CD4-positive, alpha-beta T cell treated with Interleukin-2 at 100 ng/mL for 4 hours (primary cell): ENCODE results near the gene EHMT2.
A peak's percentile ranks its signal among the peaks of the same experiment; 100 is the strongest.

Experiments
- DNase-seq: peaks from one replicate; pipeline ENCODE4 v3.0.0-alpha.2; 2020; ENCODE audit warnings: low spot score

EHMT2 gene

GRCh38 chr6:31888276-31889258 lies 8.9 kb downstream of the EHMT2 start:
- DNase-seq: peak; percentile 46

DNA sequence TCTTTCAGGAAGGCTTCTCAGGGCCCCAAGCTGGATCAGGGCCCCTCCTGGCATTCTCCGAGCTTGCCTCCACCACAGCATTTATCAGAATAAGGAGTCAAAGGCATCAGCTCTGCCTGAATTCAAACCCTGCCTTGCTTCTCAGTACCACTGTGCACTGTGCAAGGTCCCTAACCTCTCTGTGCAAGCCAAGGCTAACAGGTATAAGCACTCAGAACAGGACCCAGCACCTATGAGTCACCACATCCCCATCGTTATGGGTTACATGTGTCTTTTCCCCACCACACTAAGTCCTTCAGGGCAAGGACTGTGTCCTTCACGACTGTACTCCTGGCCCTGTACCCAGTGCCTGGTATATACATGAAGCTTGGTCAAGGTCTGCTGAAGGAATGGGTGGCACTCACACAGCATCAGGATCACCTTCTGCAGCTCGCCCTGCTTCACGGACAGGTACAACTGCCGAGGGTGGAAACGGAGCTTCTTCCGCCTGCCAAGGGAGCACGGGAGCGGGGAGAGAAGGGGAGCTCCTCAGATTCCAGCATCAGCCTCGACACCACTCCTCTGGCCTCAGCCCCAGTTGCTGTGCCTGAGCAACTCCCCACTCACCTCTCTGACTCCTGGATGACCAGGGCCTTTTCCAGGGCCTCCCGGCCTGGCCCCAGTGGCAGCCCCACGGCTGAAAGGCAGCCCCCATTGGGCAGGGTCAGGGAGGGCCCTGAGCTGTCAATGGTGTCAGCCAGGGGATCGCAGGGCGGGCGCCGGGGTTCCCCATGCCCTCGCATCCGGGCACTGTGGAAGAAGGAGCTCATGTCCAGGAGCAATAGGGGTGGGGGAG lies 10.1 kb downstream of the EHMT2 start:
- no peak for DNase-seq

GRCh38 chr6:31886541-31886991 lies 10.9 kb downstream of the EHMT2 start:
- DNase-seq: no peak

GRCh38 chr6:31884528-31885035 lies 12.9 kb downstream of the EHMT2 start:
- DNase-seq: no peak

DNA sequence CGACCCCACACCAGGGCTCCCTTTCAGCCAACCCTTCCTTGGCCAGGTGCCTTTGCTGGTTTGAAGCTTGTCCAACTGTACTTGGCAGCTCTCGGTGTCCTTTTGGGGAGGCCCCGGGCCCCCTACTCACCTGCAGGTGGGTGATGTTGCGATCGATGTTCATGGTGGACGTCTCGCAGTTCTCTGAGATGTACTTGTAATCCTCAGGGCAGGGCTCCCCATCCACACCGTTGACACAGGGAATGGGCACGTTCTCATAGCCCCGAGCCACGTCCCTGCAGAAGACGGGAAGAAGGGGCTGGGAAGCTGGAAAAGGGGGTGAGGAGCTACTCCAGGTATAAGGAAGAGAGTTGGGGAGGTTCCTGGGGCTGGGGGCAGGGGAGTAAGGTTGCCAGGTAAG lies 13.8 kb downstream of the EHMT2 start:
- DNase-seq: no peak

DNA sequence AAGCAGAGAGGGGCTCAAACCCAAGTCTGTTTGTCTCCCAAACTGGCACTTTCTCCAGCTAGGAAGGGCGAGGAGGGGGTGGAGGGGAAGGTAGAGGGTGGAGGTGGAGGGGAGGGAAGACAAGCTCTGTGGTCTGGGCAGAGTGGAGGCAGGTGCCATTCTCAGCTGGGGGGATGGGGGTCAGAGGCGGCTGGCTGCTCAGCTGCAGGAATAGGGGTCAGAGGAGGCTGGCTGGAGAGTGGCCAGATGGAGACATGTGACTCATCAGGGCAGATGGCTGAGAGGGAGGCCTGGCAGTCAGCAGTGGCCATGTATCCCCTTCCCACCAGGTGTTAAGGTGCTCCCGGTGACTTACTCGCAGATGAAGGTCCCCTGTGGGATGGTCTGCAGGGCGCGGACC lies 15.2 kb downstream of the EHMT2 start:
- DNase-seq: no peak

GRCh38 chr6:31881136-31881859 lies 16.2 kb downstream of the EHMT2 start:
- DNase-seq: no peak

- DNase-seq: no peak
Measured at GRCh38 chr6:31880616-31881015, 16.9 kb downstream of the EHMT2 start.

DNA sequence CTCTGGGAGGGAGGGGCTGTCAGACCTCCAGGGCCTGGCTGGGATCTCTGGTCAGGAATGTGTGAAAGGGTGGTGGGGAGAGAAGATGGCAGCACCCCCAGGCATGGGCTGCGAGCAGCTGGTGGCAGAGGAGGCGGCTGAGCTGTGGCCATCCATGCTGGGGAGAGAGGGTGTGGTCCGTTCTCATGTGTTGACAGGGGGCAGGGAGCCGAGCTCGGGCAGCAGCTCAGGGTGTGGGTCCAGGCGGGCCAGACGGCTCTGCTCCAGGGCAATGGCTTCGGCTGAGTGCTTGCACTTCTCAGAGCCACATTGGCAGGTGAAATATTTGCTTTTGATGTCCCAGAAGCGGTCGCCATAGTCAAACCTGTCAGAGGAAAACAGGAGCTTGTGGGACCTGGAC lies 17.6 kb downstream of the EHMT2 start:
- DNase-seq: no peak

DNA sequence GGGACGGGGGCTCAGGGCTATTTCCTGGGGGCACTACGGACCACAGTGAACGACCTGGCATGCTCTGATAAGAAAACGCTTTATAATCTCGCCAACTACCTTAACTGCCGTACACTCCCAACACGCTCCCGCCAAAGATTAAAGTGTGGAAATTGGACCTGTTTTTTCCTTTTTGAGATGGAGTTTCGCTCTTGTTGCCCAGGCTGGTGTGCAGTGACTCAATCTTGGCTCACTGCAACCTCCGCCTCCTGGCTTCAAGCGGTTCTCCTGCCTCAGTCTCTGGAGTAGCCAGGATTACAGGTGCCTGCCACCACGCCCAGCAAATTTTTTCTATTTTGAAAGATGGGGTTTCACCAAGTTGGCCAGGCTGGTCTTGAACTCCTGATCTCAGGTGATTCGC lies 18.4 kb downstream of the EHMT2 start:
- DNase-seq: no peak

- DNase-seq: no peak
Measured at GRCh38 chr6:31878726-31879125, 18.8 kb downstream of the EHMT2 start, which contains the start of gene SLC44A4. Gene SLC44A4, minus strand, starts transcription at chr6:31878997. Its CDS starts 17 bp downstream, at chr6:31878980.

- DNase-seq: no peak
Measured at GRCh38 chr6:31878222-31878621, 19.3 kb downstream of the EHMT2 start.

GRCh38 chr6:31877651-31878161 lies 19.8 kb downstream of the EHMT2 start:
- no peak for DNase-seq

DNA sequence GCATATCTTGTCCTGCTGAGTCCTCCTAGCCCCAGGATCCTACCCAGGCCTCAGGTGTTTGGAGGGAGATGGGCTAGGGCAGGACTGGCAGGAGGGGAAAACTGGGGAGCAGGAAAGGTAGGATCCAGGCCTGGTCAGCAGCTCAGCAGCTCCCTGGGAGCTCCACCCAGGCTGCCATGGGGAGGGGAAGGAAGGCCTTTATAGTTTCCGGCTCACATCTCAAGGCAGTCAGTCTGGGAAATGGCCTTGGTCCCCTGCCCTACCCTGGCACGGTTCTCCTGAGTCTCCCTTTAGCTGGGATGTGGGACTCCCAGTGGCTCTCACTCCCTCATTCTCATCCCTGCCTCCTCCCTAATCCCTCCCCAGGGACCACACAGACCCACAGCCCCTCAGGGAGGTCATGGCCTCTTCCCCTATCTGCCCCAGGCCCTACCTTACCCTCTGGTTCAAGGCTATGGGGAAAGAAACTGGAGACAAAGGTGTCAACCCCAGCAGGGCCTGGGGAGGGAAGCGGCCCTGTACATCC lies 20.3 kb downstream of the EHMT2 start:
- DNase-seq: no peak

GRCh38 chr6:31876357-31876756 lies 21.1 kb downstream of the EHMT2 start:
- no peak for DNase-seq

DNA sequence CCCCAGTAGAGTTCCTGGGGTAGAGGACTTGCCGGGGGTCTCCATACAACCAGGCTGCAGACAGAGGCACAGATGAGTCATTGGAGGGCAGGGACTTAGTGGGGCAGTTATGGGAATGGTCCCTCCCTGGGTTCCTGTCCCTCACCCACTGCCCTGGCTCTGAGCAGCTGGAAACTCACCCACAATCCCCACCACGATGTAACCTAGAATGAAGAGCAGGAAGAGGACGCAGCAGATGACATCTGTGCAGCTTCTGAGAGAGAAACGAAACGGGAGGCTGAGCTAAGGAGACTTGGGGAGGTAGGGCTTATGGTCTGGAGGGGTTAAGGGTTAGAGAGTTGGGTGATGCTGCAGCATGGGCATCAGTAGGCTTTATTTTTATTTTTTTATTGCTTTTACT lies 21.6 kb downstream of the EHMT2 start:
- DNase-seq: no peak

DNA sequence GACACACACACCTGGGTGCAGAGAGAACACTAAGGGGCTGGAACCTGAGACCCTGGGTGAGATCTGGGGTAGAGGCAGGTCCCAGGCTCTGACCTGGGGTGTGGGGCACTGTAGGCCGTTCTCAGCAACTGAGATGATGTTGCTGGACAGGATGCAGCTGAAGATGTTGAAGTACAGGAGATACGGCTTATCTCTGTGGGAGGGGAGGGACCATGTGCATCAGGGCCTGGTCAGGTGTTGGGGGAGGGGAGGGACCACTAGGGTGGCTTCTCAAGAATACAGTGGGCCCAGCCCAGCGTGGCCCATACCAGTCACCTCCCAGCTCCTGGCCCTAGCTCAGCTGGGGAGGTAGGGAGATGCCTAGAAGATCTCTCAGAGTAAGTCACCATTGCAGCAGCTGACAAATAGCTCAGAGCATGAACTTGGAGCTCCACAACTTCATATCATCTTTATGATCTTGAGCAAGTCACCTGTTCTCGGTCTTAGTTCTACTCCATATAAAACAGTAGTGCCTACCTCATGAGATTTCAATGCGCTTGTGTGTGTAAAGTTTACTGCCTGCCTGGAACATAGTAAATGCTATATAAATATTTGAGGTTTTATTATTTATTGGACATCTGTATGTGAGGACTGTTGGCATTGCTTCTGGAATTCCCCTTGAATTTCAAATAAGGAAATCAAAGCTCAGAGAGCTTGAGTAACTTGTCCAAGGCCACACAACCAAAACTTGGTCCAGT lies 22.5 kb downstream of the EHMT2 start:
- no peak for DNase-seq

GRCh38 chr6:31874084-31874670 lies 23.3 kb downstream of the EHMT2 start:
- DNase-seq: no peak

- no peak for DNase-seq
Measured at GRCh38 chr6:31871046-31871659, 26.3 kb downstream of the EHMT2 start.

DNA sequence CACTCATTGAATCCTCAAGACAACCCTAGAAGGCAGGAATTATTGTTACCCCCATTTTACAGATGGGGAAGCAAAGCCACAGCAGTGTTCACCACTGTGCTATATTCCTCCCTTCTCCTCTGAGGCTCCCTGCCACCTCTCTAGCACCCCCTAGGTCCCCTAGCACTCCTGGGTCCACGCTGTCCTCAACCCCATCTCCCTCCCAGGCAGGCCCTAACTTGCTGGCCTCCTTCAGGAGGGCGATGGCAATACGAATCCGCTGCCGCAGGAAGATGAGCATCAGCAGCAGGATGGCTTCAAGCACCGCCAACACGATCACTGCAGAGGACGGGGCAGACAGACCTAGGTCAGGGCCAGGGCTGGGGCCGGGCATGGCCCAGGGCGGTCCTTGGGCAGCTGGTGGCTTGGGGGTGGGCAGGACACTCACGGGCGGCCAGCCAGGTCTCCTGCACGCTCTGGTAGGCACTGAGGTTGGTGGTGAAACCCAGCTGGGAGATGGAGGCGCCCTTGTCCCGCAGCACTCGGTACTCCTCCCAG lies 27.0 kb downstream of the EHMT2 start:
- DNase-seq: no peak
